Left lung (tissue), 10 donors: Measurements from ENCODE around the gene DCBLD2. TPM values are rescaled to one million over a fixed set of nuclear protein-coding genes. Genes with fewer than 3 reads are reported as not detected.

ENCODE experiments used
- ATAC-seq: fragments of 200-7000 bp; cut with Tn5 transposase; one replicate; pipeline ENCODE4 v1.9.1; 2020; ENCODE audit warnings: moderate library complexity
- DNase-seq, 4 donors: peaks; one replicate each; pipeline ENCODE4 v3.0.0-alpha.2; 2013 to 2020
- H3K27ac ChIP-seq, 2 donors: fragments of 200-600 bp; sonication (generic) in 1 of 2; one replicate each; pipeline versions ENCODE4 v1.5.0 to v1.8.0; 2020 to 2021
- H3K27me3 ChIP-seq, 2 donors: fragments of 200-600 bp; sonication (generic) in 1 of 2; one replicate each; pipeline versions ENCODE4 v1.5.0 to v1.8.0; 2020 to 2021
- H3K36me3 ChIP-seq, 2 donors: fragments of 200-600 bp; sonication (generic) in 1 of 2; one replicate each; pipeline versions ENCODE4 v1.5.0 to v1.8.0; 2020 to 2021
- H3K4me1 ChIP-seq, 2 donors: fragments of 200-600 bp; one replicate each; pipeline ENCODE4 v1.8.0; 2021
- H3K4me3 ChIP-seq, 2 donors: fragments of 200-600 bp; sonication (generic) in 1 of 2; one replicate each; pipeline versions ENCODE4 v1.5.0 to v1.8.0; 2020 to 2021; ENCODE audit warnings: mild to moderate bottlenecking in 1 of 2
- H3K9me3 ChIP-seq, 2 donors: fragments of 200-600 bp; sonication (generic) in 1 of 2; one replicate each; pipeline versions ENCODE4 v1.5.0 to v1.8.0; 2020 to 2021
- intact Hi-C, 2 donors: fragments of 100-400 bp; cut with DNase I; formaldehyde crosslinking; loops; one replicate each; pipeline versions ENCODE4 v1.11.2 to v1.14.2; 2022
- polyA plus RNA-seq, 6 donors: library from polyadenylated mRNA; unstranded; fragments of 120-200 nt; gene quantifications; one replicate each; pipeline ENCODE4 v1.2.1, GENCODE V29; 2013; ENCODE audit not compliant: insufficient read length in 6 of 6
- total RNA-seq, 2 donors: library from RNA; stranded (reverse); fragmentation: NEBNext Ultra II Directional; extraction: Animal tissue kit (Norgen Biotek cat#: 25700); gene quantifications; one replicate each; pipeline ENCODE4 v1.2.1, GENCODE V29; 2021
- TF ChIP-seq, protein P1 (sequence below), 2 donors: fragments of 200-600 bp; sonication (generic) in 1 of 2; IDR thresholded peaks; one replicate each; pipeline versions ENCODE4 v1.5.0 to v1.8.0; 2021; ENCODE audit warnings: antibody characterized with exemption in 2 of 2
- donor health status: DM: no; HTN: yes; CAD: no.
- donor health status: DM: no; HTN: no; CAD: no.

DCBLD2 gene
- total and polyA plus RNA-seq, 8 donors = 44.8 to 92.4 (median 69.3) TPM

DNA sequence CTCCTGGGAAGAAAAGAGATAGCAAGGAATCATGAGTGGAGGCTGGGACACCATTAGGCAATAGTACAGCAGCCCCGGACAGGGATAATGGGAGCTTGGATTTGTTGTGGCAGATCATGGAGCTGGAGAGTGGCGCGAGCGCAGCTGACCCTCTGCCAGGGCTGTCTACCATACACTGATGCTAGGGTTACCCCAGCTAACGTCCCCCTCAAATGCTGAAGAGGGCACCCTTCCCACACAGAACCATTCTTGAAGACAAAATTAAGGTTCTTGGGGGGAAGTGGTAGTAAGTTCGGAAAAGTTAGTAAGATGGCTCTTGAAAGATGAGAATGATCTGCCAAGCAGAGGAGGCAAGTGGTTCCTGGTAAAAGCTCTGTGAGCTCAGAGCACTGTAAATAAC lies 77.2 kb downstream of the DCBLD2 start:
- Histone ChIP-seq H3K4me3 (no peak overlapping the region), H3K36me3 (no peaks in the 10 kb centered on the region), H3K27ac (no peak overlapping the region), H3K9me3 (no peaks in the 10 kb centered on the region), H3K4me1 (peaks cover 0 to 3% of the 10 kb centered on the region in 2 donors), H3K27me3 (no peaks in the 10 kb centered on the region)
- TF ChIP-seq, protein P1, sequence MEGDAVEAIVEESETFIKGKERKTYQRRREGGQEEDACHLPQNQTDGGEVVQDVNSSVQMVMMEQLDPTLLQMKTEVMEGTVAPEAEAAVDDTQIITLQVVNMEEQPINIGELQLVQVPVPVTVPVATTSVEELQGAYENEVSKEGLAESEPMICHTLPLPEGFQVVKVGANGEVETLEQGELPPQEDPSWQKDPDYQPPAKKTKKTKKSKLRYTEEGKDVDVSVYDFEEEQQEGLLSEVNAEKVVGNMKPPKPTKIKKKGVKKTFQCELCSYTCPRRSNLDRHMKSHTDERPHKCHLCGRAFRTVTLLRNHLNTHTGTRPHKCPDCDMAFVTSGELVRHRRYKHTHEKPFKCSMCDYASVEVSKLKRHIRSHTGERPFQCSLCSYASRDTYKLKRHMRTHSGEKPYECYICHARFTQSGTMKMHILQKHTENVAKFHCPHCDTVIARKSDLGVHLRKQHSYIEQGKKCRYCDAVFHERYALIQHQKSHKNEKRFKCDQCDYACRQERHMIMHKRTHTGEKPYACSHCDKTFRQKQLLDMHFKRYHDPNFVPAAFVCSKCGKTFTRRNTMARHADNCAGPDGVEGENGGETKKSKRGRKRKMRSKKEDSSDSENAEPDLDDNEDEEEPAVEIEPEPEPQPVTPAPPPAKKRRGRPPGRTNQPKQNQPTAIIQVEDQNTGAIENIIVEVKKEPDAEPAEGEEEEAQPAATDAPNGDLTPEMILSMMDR (IDR thresholded peaks at IDR 0.05) = no peak
- intact Hi-C loops = no loop called here
- peak in 1 of 4 donors; percentile 42 for DNase-seq
- no peak for ATAC-seq

DNA sequence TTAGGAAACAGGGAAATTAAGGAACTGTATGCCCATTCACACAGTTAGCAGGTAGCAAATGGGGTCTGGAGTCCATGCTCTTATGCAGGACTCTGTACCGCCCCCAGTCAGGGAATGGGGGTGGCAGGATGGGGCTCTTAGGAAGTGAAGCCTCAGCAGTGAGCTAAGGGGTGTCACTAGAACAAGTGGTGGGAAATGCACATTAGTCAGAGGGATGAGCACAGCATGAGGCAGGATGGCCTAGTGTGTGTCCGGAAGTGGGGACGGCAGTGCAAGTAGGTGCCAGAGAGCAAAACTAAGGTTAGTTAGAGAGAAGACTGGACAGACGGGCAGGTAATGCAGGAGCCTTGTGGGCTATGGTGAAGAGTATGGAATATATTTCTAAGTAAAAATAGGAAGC lies 77.7 kb downstream of the DCBLD2 start:
- TF ChIP-seq, protein P1 (IDR thresholded peaks at IDR 0.05) = no peak
- Histone ChIP-seq H3K27me3 (no peaks in the 10 kb centered on the region), H3K4me3 (no peak overlapping the region), H3K27ac (no peak overlapping the region), H3K9me3 (no peaks in the 10 kb centered on the region), H3K36me3 (peaks cover 0 to 4% of the 10 kb centered on the region in 2 donors), H3K4me1 (peaks cover 0 to 3% of the 10 kb centered on the region in 2 donors)
- DNase-seq (no peak), ATAC-seq (no peak)
- intact Hi-C loops = no loop called here

DNA sequence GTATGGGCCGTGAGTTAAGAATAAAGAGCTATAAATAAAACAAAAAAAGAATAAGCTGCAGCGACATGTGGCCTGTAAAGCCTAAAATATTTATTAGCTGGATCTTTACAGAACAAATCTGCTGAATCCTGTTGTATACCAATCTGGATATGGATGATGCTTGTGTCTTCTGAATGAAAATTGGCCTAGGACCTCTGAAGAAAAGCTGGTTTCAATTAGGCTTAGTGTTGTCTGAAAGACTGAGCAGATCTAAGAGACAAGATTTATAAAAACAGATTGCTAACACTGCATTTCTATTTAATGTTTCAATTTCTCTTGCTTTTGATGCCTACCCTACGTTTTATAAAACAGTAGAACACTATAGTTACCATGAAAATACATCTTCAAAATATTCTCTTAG lies 80.4 kb downstream of the DCBLD2 start:
- H3K9me3 ChIP-seq = no peaks in the 10 kb centered on the region
- H3K27me3 ChIP-seq = no peaks in the 10 kb centered on the region
- DNase-seq = no peak
- TF ChIP-seq, protein P1 (IDR thresholded peaks at IDR 0.05) = no peak
- peaks cover 0 to 7% of the 10 kb centered on the region in 2 donors for H3K36me3 ChIP-seq
- no peak overlapping the region for H3K4me3 ChIP-seq
- no peak for ATAC-seq
- H3K4me1 ChIP-seq = no peaks in the 10 kb centered on the region
- intact Hi-C loops = no loop called here
- H3K27ac ChIP-seq = no peak overlapping the region

DNA sequence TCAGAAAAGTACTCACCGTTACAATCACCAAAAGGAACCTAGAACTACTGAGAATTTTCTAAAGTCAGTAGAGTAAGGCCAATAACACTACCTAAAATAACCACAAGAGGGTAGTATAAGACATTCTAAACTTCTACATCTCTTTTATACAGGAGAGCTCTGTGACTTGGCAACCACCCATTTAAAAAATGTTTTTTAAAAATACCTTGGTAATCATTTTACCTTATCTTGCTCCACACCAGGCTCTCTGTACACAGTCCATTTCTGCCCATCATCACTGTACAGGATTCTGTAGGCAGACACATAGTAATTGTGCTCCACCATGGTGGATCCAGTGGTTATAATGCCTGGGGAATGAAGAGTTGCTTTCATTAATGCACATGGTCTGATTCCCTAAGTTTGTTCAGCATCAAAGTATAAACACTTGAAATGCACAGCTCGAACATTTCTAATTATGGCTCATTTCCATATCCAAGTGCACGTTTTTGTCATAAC lies 83.9 kb downstream of the DCBLD2 start:
- Histone ChIP-seq H3K27me3 (no peaks in the 10 kb centered on the region), H3K4me3 (no peak overlapping the region), H3K4me1 (no peaks in the 10 kb centered on the region), H3K27ac (no peak overlapping the region), H3K36me3 (peaks cover 0 to 7% of the 10 kb centered on the region in 2 donors), H3K9me3 (no peaks in the 10 kb centered on the region)
- intact Hi-C loops = loop anchor here in 1 of 2 donors (2.0 kb wide), 1 partner anchor 177 kb away; no protein-coding TSS in a partner anchor
- ATAC-seq (peak; percentile 87), DNase-seq (peak in 2 of 4 donors; percentile 47 to 62)
- TF ChIP-seq, protein P1 (IDR thresholded peaks at IDR 0.05) = peak; percentile 69 to 75

DNA sequence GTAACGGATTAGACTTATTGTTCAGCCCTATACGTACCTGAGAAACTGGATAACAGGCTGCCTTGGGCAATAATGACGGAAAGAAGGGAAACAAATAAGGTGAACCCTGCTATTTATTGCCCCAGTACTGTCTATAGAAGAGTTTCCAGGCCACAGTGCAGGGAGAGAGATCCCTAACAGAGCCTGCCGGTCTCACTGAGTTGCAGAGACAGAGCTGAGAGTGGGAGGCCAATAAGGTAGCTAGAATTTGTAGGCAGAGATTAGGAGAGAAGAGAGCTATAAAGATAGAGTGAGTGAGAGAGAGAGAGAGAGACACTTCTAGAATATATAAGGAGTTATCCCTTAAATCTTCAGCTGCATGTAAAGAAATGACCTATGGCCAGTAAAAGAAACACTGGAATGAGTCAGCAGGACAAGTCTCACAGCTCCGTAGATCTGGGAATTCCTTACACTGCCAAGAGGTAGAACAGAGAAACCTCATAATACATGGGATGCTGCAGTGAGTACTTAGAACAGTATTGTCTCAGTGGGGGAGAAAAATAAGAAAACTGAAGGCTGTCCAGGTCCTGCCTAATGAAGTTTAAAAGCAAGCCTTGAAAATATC lies 86.6 kb downstream of the DCBLD2 start:
- Histone ChIP-seq H3K4me1 (peaks cover 0 to 7% of the 10 kb centered on the region in 2 donors), H3K36me3 (peaks cover 0 to 7% of the 10 kb centered on the region in 2 donors), H3K4me3 (no peak overlapping the region), H3K27me3 (no peaks in the 10 kb centered on the region), H3K27ac (no peak overlapping the region), H3K9me3 (no peaks in the 10 kb centered on the region)
- TF ChIP-seq, protein P1 (IDR thresholded peaks at IDR 0.05) = no peak
- ATAC-seq = no peak
- intact Hi-C loops = no loop called here
- DNase-seq = no peak
